Adrenal gland (tissue), 12 donors: ENCODE results near the gene TANC1. TPM values are rescaled to one million over a fixed set of nuclear protein-coding genes. Genes with fewer than 3 reads are reported as not detected.
"Not testable (repeated sequence)": the region's sequence is repeated elsewhere in the genome, so short reads cannot be mapped to it uniquely, and the experiment has no call there.

Experiments
- DNase-seq, 7 donors: peaks; one replicate each; pipeline ENCODE4 v3.0.0-alpha.2; 2019 to 2020
- H3K27ac ChIP-seq, 5 donors: fragments of 200-600 bp; sonication (generic) in 4 of 5; 1 replicate in 3 of 5; 2 replicates in 2 of 5; pipeline versions ENCODE4 v1.5.1 to v1.8.0; 2016 to 2020; ENCODE audit warnings: mild to moderate bottlenecking in 1 of 5
- H3K27me3 ChIP-seq: fragments of 200-600 bp; 2 replicates; pipeline ENCODE4 v1.8.0; 2021
- H3K36me3 ChIP-seq, 2 donors: fragments of 200-600 bp; replicated peaks in 1 of 2; 1 replicate in 1 of 2; 2 replicates in 1 of 2; pipeline versions ENCODE4 v1.5.1 to v1.8.0; 2018 to 2022
- H3K4me1 ChIP-seq, 2 donors: fragments of 200-600 bp; replicated peaks in 1 of 2; 1 replicate in 1 of 2; 2 replicates in 1 of 2; pipeline versions ENCODE4 v1.5.1 to v1.8.0; 2018 to 2021
- H3K4me3 ChIP-seq, 4 donors: fragments of 200-600 bp; sonication (generic) in 3 of 4; one replicate each; pipeline ENCODE4 v1.5.1; 2016 to 2018
- H3K9me3 ChIP-seq, 3 donors: fragments of 200-600 bp; sonication (generic) in 1 of 3; replicated peaks in 1 of 3; 1 replicate in 2 of 3; 2 replicates in 1 of 3; pipeline versions ENCODE4 v1.5.1 to v1.8.0; 2016 to 2021
- CTCF ChIP-seq, 6 experiments: fragments of 450-650 bp in 4 of 6; fragments of 200-600 bp in 2 of 6; sonication (generic) in 1 of 6; IDR thresholded peaks; 1 replicate in 5 of 6; 2 replicates in 1 of 6; pipeline versions ENCODE4 v1.5.1 to v1.8.0; 2016 to 2021; ENCODE audit warnings: antibody characterized with exemption in 6 of 6, mild to moderate bottlenecking in 2 of 6, moderate library complexity in 1 of 6
- POLR2A ChIP-seq, 2 donors: fragments of 450-650 bp; IDR thresholded peaks; one replicate each; pipeline ENCODE4 v1.6.1; 2017; ENCODE audit warnings: antibody characterized with exemption in 2 of 2, mild to moderate bottlenecking in 2 of 2, moderate library complexity in 1 of 2
- WGBS, 4 donors: extraction: QIAGEN DNeasy Blood & Tissue Kit in 2 of 4; methylation state at CpG; one replicate each; pipeline versions ENCODE4 v1.1.5 to v1.1.7; 2013 to 2017; 5-methylcytosine and 5-hydroxymethylcytosine counted together
- intact Hi-C, 2 donors: fragments of 100-400 bp; cut with DNase I; formaldehyde crosslinking; loops; one replicate each; pipeline versions ENCODE4 v1.14.1 to v1.15.0; 2022 to 2023
- polyA plus RNA-seq, 3 donors: library from polyadenylated mRNA; stranded (reverse); fragments of 200-250 nt in 2 of 3; fragments of 350-450 nt in 1 of 3; fragmentation: Illumina TruSeq in 1 of 3; extraction: RNeasy Lipid Tissue Mini Kit (QIAGEN cat#74804) in 1 of 3; gene quantifications; one replicate each; pipeline ENCODE4 v1.2.3, GENCODE V29; 2013 to 2014
- total RNA-seq, 9 donors: library from RNA; depleted of rRNA in 4 of 9; stranded (reverse); fragments of >200 nt in 4 of 9; fragments of 120-200 nt in 1 of 9; fragmentation: NEBNext Ultra II Directional in 1 of 9; extraction: Animal tissue kit (Norgen Biotek cat#: 25700) in 1 of 9; gene quantifications; one replicate each; pipeline versions ENCODE4 v1.1.0 to v1.2.4, GENCODE V29; 2013 to 2023
- donor health status: healthy with polysubstance abuse.
- donor health status: Bipolar disorder and iron deficiency.
- donor health status: DM: yes; HTN: yes; CAD: no.
- donor health status: DM: no; HTN: no; CAD: no.
- donor health status: DM: no; HTN: no; CAD: no.
- donor health status: DM: yes; HTN: yes; CAD: no.

TANC1 gene
- total and polyA plus RNA-seq, 12 donors: 14.1 to 53.3 (median 24.8) TPM

GRCh38 chr2:159032146-159032545 is 63.7 kb downstream of the TANC1 start:
- TF ChIP-seq CTCF (IDR thresholded peaks at IDR 0.05) (no peak), POLR2A (IDR thresholded peaks at IDR 0.05) (no peak)
- Histone ChIP-seq H3K27ac (peak overlapping the region in 4 of 5 donors; percentile 0 to 76 (median 70)), H3K4me3 (no peak overlapping the region), H3K36me3 (no peaks in the 10 kb centered on the region), H3K4me1 (peaks cover 31 to 46% of the 10 kb centered on the region in 2 donors), H3K27me3 (no peaks in the 10 kb centered on the region), H3K9me3 (no peaks in the 10 kb centered on the region)
- 29 to 59% (median 43%) methylated on average over 3 of the region's 3 CpGs for WGBS, 4 donors
- DNase-seq: no peak
- intact Hi-C loops: no loop called here

- intact Hi-C loops: no loop called here
- H3K9me3 ChIP-seq: no peaks in the 10 kb centered on the region
- 36 to 60% (median 48%) methylated on average over 2 of the region's 2 CpGs for WGBS, 4 donors
- H3K27me3 ChIP-seq: no peaks in the 10 kb centered on the region
- H3K27ac ChIP-seq: peak overlapping the region in 4 of 5 donors; percentile 1 to 76 (median 70)
- H3K4me1 ChIP-seq: peaks cover 31 to 46% of the 10 kb centered on the region in 2 donors
- no peak for DNase-seq
- H3K36me3 ChIP-seq: no peaks in the 10 kb centered on the region
- H3K4me3 ChIP-seq: no peak overlapping the region
- no peak for TF ChIP-seq POLR2A (IDR thresholded peaks at IDR 0.05)
- no peak for TF ChIP-seq CTCF (IDR thresholded peaks at IDR 0.05)
Observed at GRCh38 chr2:159032580-159032979, 64.1 kb downstream of the TANC1 start.

GRCh38 chr2:159034713-159035112 is 66.3 kb downstream of the TANC1 start:
- Histone ChIP-seq H3K4me1 (peaks cover 31 to 44% of the 10 kb centered on the region in 2 donors), H3K4me3 (no peak overlapping the region), H3K27me3 (no peaks in the 10 kb centered on the region), H3K9me3 (no peaks in the 10 kb centered on the region), H3K27ac (no peak overlapping the region), H3K36me3 (no peaks in the 10 kb centered on the region)
- 91 to 95% (median 94%) methylated on average over 7 of the region's 7 CpGs for WGBS, 4 donors
- DNase-seq: no peak
- no peak for TF ChIP-seq POLR2A (IDR thresholded peaks at IDR 0.05)
- no peak for TF ChIP-seq CTCF (IDR thresholded peaks at IDR 0.05)
- intact Hi-C loops: no loop called here

GRCh38 chr2:159035790-159036411 is 67.5 kb downstream of the TANC1 start:
- no peaks in the 10 kb centered on the region for H3K9me3 ChIP-seq
- no peak overlapping the region for H3K4me3 ChIP-seq
- WGBS, 4 donors: 71 to 85% (median 83%) methylated on average over 8 to 10 of the region's 10 CpGs
- TF ChIP-seq CTCF (IDR thresholded peaks at IDR 0.05): peak in 3 of 6 experiments; percentile 19 to 30 (median 20)
- TF ChIP-seq POLR2A (IDR thresholded peaks at IDR 0.05): no peak
- H3K27ac ChIP-seq: no peak overlapping the region
- no peaks in the 10 kb centered on the region for H3K36me3 ChIP-seq
- peaks cover 24 to 33% of the 10 kb centered on the region in 2 donors for H3K4me1 ChIP-seq
- DNase-seq: peak in 2 of 7 donors; percentile 27 to 38
- intact Hi-C loops: no loop called here
- H3K27me3 ChIP-seq: no peaks in the 10 kb centered on the region

GRCh38 chr2:159036461-159036860 is 68.0 kb downstream of the TANC1 start:
- 85 to 96% (median 93%) methylated on average over 3 of the region's 3 CpGs for WGBS, 4 donors
- H3K9me3 ChIP-seq, H3K27me3 ChIP-seq, H3K4me3 ChIP-seq, DNase-seq, H3K27ac ChIP-seq, intact Hi-C loops, H3K36me3 ChIP-seq: not testable (repeated sequence)
- peaks cover 19 to 27% of the 10 kb centered on the region in 2 donors for H3K4me1 ChIP-seq

- H3K36me3 ChIP-seq, H3K27me3 ChIP-seq, H3K9me3 ChIP-seq, H3K27ac ChIP-seq, H3K4me3 ChIP-seq, DNase-seq: not testable (repeated sequence)
- WGBS, 4 donors: 87 to 95% (median 95%) methylated on average over 6 to 11 of the region's 11 CpGs
- intact Hi-C loops: loop anchor here in 1 of 2 donors (10.0 kb wide), 1 partner anchor 53 kb away; no protein-coding TSS in a partner anchor
- H3K4me1 ChIP-seq: peaks cover 0 to 23% of the 10 kb centered on the region in 2 donors
Observed at GRCh38 chr2:159041328-159041727, 72.9 kb downstream of the TANC1 start.
